ENCODE data around the gene CD44.

Gene CD44

DNA sequence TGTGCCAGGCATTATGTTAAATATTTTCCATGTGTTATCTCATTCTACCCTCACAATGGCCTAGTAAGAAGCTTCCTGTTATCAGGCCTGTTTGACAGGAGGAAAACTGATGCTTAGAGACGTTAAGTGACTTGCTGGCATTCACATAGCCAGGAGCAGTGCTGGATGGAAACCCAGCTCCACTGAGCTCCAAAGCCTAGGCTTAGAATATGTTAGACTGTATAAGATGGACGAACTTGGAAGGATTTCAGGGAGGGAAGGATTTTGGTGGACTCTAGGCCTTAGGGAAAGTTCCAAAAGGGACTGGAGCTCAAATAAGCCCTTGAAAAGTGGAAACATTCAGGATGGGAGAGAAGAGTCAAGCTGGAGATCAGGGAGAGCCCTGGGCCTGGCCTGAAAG, 2.1 kb downstream of the CD44 start:
- no peak for DNase-seq

DNA sequence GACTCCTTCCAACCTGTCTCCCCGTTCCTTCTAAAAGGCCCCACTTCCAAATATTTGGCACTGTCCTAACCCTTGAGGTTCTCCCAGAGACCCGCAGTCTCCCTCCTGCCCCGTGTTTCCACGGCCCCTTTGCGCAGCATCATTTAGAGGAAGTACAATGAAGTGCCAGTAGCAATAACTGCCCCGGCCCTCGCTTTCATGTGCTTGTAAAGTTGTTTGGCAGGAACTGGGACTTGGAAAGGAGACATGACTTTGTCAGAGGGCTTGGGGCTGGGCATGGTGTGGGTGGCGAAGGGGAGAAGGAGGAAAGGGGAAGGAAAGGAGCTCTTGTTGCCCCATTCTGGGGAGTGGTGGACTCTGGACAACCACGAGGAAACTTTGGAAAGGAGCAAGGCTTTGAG, 2.6 kb downstream of the CD44 start:
- DNase-seq = no peak

DNA sequence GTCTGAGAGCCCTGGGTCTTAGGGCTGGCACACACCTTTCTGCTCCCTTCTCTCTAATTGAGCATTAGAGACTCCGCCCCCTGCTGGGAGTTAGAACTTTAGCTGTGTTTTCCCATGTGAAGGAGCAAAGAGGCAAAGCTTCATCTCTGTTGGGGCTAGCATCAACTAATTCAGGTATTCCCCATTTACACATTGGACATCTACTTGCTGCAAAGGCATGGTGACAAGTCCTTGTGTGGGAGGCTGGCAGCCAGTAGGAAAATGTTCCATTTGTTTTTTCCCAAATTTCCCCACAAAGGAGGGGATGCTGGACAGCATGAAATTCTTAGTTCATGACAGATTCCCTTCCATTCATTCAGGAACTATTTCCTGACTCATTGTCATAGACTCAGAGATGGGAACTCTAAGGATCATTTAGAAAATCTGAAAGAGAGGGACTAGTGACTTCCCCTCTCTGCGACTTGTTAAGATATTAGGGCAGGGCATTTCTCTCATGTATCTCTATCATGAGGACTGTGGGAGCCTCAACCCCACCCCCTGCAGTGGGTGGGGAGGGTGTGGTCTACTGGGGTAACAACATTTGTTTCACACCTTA, 3.6 kb downstream of the CD44 start:
- peak; percentile 90 for DNase-seq

DNA sequence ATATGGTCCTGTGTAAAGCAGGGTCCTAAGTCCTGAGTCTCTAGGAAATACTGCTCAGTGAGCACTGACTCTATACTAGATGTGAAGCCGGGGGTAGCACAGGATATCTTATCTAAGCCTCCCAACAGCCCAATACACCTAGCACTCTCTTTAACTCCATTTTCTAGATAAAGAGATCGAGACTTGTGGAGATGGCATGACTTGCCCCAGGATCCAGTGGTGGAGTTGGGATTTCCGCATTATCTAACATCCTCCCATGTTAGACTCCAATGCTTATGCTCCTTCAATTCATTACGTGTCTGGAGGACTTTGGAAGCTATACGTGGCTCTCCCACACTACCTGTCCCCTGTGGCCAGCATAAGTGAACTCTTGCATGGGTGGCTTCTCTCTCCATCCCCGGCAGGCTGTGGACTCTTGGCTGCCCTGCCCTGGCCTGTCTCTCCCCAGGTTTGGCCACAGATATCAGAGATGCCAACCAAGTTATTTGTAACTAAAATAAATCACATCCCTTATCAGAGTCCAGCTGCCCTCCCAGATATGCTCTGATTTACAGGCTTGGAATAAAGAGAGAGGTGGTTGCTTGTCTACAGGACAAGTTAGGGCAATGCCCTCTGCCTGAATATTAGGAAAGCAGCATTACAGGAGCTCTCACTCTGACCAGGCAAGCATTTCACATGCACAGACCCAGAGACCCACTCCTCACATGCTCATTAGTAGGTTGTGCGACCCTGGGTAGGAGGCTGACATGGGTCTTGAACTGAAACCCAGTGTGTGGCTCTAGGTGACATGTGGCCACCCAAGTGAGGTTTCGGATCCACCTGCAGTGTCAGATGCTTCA, 4.5 kb downstream of the CD44 start:
- no peak for DNase-seq

DNA sequence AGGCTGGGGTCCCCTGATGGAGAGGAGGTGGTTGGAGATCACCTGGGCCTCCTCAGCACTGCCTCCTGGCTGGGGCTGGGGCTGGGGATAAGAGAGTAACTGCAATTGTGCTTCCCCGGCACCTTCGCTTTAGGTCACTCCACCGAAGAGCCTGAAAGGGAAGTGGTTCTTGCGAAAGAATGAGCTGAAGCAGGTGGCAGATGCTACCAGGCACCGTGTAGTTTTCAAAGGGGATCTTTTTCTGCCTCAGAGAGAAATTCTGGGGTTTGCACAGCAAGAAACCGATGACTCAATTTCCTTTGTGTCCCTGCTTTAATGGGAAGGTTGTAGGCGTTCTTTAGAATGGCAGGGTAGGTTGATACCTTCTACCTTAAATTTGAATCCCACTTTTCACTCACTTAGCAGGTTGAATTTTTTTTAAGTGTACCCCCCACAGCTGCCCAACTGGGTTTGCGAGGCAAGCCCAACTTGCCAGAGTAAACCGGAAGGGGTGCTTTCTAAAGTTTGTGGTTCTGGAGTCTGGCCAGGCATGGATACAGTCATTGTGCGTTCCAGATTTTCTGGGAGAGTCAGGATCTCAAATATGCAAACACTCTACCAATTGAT, 5.3 kb downstream of the CD44 start:
- peak; percentile 92 for DNase-seq

DNA sequence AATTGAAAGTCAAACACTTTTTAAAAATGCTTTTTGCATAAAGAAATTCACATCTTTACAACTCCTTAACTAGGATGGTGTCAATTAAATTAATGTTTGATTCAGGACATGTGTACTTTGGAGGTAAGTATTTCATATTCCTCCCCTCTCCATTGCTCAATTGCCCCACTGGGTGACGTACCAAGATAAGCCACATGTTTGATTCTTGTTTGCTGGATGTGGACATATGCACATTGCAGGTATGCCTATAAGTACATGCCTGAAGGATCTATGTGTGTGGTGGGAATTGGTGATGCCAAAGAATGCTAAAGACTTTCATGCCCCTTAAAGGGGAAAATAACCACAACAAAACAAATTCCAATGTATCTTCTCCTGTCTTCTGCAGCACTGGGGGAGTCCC, 5.8 kb downstream of the CD44 start:
- DNase-seq = peak; percentile 71

DNA sequence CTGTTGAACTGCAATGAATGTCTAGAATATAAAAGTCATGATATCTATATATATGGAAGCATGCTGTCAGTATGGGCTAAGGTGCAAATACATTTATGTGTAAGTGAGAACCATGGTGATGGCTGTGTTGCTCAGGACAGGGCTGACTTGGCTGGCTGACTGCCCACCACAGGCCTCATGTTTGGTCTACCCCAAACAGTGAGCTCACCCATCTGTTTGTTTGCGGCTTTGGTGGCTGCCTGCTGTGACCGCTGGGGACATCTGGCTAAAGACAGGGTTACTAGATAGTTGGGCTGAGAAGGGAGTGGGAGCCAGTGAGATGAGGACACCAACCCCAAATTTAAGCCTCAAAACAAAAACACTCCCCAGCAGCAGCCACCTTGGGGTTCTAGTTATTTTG, 6.3 kb downstream of the CD44 start:
- no peak for DNase-seq

DNA sequence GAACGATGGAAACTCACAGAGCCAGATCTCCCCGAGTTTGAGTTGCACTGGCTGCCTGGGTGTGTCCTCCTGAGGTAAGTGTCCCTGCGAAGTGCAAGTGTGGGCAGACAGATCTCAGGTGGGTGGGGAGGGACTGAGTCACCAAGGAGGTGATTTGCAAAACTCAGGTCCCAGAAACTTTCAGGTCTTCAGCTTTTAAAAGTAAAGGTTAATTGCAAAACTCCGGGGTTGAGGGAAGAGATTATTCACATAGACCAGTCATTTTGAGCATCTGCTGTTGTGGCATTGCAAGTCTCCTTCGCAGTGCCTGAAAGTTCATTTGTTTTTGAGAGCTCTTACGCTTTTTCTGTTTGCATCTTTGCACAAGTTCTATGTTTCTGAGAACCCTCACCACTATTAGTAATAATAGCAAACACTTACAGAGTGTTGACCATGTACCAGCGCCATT, 7.1 kb downstream of the CD44 start:
- no peak for DNase-seq

DNA sequence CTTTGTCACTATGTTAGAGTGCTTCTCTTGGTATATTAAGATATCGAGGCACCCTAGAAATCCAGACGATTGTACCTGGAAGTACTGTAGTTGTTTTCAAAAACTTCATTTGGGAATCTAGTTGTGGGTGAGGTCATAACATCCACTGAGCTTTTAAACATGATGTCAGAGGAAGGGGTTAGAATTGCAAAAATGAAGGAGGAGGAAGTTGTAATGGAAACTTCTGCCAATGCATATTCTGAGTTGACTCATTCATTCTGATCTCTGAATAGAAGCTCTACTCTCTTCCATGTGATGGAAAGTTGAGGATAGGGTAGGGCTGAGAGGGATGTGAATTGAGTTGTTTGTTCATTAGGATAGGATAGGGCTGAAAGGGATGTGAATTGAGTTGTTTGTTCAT, 7.7 kb downstream of the CD44 start:
- no peak for DNase-seq

DNA sequence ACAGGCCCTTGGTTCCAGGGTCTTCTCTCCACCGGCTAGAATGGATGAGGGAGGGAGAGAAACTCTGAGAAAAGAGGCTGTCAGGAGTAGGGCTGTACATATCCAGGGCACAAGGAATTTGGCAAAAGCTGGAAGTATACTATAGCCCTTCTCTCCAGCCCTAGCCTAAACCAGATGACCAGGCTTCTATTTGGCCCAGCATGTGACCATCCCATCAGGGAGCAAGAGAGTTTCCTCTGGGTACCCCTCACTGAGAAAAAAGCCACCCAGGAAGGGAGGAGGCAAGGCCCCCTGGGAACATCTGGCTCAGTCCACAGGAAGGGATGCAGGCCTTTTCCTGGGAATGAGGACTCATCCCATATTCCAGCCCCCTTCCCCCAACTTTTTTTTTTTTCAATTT, 8.3 kb downstream of the CD44 start:
- no peak for DNase-seq

DNA sequence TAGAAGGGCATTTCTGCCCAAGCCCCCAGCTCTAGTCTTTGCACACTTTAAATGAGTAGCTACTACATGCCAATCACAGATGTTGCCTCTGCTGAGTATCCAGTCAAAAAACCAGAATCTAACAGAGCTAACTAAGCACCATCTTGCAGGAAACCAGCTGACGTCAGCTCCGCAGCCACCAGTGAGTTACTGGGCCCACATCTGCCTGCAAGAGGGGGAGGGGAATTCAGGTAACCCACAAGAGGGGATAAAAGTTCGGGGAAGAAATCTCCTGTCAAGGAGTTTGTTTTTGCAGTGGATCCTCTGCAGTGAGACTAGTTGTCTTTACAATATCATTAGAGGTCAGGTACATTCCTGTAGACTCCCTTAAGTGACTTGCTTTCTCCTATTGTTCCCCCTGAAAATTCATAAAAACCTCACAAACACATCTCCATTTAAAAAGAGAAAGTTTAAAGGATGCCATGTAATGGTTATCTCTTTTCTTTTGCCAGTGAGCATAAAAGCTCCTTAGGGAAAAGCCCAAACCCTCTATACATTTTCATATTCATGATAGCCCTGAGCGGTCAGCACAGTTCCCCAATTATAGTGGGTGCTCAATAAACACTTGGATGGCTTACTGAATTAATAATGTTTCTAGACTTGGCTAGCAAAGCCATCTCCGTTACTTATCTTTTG, 9.3 kb downstream of the CD44 start:
- no peak for DNase-seq

DNA sequence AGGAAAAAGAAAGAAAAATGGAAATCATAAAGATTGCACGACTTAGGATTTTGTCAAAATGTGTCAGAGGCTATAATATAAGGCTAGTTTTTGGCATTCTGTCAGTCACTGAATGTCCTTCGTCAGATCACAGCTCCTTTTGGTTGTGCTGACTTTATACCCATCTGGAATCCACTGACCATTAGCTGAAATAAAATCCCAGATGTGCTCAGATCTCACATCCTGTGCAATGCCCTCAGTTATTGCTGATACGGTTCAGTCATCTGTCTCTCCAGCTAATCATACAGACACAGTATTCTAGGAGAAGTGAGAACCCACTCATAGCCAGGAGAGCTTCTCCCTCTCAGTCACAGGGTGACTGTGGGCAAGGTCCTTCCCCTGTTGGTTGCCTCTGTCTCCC, 11.5 kb downstream of the CD44 start:
- DNase-seq = no peak

DNA sequence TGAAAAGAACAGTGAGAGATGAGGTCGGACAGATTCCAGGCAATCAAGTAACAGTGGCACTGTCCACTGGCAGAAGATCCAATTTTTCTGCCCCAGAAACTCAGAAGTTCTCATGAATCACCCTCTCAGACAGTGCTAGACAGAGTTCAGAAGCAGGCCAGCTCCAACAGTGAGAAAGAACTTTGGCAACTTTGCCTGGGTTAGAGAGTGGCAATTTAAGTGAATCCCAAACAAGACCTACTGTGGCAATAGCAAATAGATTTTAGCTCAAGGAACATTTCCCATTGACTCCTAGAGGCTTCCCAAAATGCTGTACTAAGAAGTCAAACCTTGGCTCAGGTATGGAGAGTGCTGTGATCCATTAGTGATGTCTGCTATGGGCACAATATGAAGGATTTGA, 12.3 kb downstream of the CD44 start:
- DNase-seq = peak; percentile 40

DNA sequence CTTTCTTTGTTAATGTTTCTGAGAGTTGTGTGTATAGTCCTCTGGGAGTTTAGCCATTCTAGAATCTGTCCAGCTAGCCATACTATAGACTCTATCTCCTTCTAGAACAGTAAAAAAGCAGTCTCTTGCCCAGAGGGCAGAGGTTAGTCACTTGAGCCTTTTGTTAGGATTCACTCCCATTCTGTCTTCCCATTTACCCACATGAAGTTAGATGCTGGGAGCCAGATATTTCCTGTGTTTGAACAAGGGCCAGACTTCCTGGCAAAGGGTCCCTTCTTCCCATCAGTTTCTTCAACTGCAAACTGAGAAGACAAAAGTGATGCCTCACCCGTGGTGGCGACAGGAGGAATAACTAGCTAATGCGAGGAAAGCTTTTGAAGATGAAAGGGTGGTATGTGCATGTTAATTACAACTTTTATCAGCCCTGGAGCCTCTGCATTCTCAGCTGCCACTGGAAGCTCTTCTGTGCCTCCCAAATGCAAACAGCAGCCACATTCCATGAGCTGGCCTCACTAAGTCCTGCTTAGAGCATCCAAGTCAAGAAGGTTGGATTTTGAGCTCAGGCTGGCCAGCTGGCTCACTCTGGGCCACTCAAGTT, 12.8 kb downstream of the CD44 start:
- DNase-seq = no peak

DNA sequence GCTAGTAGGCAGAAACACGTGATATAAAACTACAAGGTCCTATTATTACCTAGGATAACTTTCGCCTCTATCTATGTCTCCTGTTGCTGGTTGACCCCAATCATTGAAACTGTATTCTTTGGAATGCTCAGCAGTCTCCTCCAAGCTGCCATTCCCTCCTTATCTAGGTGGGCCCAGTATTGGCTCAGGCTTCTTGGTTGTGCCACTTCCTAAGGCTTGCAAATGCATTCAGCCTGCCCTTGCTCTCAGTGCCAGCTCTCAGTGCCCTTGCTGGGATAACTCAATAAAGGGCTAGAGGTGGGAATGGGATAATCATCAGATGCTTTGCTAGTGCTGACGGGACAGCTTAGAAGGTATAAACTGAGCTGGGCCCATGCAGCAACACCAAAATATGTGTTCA, 13.6 kb downstream of the CD44 start:
- no peak for DNase-seq

DNA sequence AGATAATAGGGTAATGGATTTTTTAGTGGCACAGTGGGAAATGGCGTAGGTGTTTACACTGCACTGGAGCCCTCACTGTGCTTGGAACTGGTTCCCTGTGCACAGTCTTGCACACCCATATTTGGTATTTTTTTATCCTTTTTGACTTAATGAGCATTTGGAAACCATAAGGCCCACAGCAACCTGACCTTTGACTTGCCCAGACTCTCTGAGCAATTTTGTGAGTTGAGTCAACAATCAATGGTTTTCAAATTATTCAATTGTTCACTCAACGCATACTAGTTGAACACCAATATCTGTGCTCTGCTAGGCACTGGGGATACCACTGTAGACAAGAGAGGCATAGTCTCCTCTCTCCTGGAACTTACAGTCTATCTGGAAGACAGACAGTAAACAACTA, 14.3 kb downstream of the CD44 start:
- no peak for DNase-seq

DNA sequence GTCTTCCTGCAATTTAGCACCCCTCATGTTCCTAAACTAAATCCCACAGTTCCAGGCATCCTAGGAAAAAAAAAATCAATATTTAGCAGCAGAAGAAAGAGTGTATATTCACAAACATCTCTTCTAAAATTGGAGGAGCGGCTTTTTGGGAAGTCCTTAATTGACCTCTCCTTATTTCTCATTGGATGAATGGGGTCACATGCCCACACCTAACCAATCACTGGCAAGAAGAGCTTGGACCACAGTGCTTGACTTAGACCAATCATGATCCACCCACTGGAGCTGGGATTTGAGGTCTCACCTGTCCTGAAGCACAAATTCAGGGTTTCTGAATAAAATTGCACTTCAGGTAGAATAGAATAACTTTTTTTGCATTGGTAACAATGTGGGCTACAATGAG, 16.0 kb downstream of the CD44 start:
- DNase-seq = no peak

DNA sequence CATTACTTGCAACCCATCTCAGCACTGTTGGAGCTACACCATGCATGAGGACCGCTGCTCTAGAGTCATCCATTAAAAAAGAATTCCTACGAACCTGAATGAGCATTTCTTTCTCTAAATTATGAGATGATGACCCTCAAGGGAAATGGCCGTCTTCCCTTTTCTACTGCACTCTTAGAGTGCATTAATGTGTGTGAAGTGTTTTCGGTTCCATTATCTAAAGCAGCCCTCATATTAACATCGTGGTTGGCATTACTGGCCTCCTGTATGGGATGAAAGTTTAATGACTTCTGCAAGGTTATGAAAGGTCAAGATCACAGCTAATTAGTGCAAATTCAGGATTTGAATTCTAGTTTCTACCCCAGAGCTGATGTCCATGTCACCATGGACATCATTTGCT, 16.7 kb downstream of the CD44 start:
- no peak for DNase-seq

DNA sequence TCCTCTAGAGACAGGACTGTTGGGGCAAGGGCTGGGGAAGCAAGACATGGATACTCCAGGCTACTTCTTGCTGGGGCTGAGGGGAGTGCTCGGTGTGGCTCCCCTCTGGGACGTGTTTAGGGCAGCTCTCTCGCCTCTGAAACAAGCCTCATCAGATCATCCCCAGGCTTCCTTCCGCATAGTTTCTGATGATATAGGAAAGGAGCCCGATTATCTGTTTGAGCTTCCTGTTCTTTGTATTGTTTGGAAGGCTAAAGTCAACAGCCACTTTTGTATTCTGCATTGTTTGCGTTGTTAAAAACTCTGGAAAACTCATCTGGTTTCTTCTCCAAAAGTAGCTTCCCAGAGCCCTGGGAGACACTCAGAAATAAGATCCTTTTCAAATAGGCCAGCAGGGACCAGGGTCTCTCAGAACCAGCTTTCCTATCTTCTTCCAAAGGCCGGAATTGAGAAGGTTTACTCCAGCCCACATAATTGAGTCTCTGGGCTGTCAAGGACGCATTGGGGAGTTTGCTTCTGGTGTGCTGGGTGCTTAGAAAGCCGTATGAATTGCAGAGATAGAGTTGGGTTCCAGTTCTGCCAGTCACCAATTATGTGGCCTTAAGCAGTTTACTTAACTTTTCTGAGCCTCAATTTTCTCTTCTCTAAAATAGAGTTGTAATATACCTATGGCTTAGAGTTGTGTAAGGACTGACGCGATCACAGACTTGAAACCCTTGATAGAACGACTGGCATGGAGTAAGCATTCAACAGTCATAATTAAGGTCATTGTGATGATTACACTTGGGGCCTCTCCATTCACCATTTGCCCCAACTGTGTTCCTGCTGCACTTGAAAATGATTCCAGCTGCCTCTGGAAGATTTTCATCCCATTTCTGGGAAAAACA, 19.1 kb downstream of the CD44 start:
- no peak for DNase-seq

DNA sequence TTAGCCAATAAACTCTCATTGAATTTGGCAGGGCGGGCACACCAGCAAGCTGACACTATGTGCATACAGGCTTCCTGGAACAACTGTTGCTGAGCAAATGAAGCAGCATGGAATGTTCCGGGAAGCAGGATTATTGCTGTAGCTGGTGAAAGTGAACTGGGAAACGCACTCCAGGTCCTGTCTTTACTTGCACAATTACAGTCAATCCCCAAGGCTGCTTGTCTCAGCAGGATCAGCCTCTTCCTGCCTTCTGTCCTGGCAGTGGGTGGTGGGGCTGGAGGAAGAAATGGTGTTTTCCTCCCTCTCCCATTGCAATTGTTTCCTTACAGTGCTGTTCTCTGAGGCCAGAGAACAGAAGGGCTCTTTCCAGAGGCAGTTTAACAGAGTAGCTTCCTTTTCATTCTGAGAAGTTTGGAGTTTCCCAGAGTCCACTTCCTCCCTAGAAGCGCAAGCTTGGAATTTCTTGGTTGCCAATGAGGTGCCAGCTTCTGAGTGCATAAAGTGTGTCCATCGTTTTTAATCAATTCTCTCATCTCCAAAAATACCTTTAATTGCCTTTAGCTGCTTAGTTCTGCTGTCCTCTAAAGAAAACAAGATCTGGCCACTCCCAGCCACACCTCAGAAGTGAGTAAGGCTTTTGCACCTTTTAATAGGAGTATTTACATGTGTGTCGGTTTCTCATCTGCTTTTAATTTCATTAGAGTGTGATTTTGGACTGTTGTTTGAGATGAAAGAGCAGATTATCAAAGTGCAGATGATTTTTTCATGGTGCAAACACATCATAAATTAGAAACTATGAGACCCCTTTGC, 19.9 kb downstream of the CD44 start:
- no peak for DNase-seq

DNA sequence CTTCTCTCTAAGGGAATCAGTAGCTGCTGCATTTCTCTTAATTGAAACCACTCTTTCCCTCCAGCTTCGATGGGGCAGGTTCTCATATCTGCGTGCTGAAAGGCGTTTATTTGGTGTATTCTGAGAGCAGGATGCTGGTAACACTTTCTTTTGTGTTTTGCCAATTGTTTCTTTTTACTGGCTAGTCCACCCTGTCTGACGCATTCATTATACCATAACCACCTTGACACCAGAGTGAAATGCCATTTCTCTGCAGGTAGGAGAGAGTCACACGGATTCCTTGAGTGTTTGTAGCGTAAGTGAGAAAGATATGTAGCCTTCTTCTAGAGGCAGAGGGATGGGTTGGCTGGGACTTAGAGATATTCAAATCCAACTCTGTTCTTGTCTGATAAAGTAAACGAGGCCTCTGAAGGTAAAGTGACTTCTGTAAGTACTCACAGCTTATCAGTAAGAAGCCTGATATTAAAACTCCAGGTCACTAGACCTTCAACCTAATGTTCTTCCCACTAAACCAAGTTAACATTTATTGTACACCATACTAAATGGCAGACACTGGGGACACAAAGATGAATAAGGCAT, 21.4 kb downstream of the CD44 start:
- no peak for DNase-seq

Data from EL (cell line).